NK-92 treated with Interleukin-12 subunit alpha and Interleukin-12 subunit beta, amount 100 ng/mL, for 24 hours (cell line): ENCODE data around the gene RGS3.
A peak's percentile ranks its signal among the peaks of the same experiment; 100 is the strongest.

Experiments
- DNase-seq: peaks from one replicate; lab custom pipeline; 2025; lab: John Stamatoyannopoulos, UW

RGS3 gene

DNA sequence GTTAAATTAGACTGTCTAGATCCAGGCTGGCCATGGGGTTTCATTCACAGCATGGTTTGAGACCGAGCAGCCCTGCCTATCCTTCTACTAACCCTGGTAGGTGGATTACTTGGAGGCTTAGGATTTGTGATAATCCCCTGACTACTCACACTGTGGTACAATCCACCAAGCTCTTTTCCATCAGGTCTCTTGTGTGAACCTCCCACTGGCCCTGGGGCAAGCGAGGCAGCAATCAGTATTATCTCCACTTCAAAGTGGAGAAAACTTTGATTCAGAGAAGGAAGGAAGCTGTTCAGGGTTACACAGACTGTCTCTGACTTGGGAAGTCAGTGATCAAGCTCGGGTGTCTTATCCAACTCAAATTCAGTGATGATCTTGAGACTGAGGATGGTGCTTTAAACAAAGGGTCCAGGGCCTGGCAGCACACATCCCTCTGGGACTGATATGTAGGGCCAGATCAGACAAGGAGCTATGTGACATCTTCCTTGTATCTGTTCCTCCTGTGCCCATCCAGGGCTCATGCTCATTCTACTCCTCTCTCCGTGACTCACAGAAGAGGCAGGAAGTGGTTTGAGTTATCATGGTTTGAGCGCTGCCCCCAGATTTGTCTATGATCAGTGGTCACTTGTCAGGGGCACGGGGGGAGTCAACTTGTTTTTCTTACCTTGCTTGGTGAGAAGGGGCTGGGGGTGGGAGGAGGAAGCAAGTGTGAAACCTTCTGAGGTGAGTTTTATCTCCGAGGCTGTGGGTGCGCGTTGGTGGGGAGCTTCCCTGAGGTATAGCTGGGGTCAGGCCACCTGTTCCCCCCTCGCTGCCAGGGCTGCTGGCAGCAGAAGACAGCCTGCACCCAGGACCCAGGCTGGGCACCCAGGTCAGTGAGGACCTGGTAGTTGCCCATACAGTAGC lies 48.6 kb downstream of the RGS3 start:
- peak; percentile 62 for DNase-seq

DNA sequence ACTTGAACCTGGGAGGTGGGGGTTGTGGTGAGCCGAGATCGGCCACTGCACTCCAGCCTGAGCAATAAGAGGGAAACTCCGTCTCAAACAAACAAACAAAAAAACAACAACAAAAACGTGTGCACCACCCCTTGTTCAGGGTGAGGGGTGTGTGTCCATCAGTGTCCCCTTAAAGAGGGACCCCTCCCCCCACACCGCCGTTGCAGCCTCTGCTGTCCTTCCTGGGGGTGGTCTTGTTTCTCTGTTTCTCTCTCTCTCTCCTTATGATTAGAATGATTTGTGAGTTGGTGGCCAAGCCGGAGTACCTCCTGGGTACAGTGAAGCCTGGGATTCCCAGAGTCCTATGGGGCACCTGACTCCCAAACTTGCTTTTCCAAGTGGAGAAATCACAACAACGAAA lies 49.6 kb downstream of the RGS3 start:
- no peak for DNase-seq

DNA sequence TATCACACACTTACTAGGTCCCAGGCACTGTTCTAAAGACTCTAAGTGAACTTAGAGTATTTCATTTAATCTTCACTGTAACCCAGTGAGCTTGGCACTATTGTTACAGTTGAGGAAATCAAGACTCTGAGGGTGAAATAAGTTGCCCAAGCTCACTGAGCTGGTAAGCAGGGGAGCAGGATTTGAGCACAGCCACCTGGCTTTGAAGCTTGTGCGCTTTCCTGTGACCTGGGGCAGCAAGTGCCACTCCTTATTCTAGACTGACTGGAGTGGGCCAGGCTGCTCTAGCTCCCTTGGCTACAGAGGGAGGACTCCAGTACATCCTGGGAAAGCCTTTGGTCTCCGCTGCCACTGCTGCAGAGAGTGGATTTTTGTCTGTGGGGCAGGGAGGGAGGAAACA lies 50.0 kb downstream of the RGS3 start:
- DNase-seq: no peak

DNA sequence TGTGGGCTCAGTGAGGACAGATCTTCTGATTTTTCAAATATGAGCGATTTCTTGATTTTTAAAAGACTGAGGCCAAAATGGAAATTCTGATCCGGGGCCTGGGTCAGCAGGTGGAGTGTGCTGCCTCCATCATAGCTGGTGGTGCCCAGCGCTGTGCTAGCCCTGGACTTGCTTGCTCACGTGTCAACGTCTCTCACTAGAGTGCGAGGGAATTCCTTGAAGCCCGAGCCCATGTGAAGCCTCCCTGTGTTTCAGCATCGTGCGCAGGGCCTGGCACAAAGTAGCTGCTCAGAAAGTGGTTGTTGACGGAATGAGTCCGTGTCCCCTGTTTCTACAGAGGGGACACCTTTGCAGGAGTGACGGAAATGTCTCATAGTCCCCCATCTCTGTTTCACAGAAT lies 50.5 kb downstream of the RGS3 start:
- no peak for DNase-seq

DNA sequence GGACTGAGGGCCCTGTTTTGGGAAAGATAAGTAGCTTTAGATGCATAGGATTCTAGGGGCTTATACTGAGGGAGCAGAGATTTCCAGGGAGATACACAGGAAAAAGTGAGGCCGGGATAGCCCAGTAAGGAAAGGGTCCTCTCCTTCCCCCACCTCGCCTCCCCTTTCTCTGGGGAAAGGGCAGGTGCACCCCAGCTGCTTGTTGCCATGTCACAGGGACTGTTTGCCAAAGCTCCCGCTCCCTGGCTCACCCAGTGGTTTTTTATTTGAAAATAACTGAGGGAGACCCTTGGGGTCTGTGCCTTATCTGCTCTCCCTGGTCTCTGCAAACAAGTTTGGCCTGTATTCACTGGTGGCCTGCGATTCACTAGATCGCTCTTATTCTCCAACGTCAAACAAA lies 51.2 kb downstream of the RGS3 start:
- no peak for DNase-seq

- no peak for DNase-seq
Measured at GRCh38 chr9:113515862-113516261, 52.3 kb downstream of the RGS3 start.

- peak; percentile 85 for DNase-seq
Measured at GRCh38 chr9:113516840-113517577, 53.5 kb downstream of the RGS3 start.

DNA sequence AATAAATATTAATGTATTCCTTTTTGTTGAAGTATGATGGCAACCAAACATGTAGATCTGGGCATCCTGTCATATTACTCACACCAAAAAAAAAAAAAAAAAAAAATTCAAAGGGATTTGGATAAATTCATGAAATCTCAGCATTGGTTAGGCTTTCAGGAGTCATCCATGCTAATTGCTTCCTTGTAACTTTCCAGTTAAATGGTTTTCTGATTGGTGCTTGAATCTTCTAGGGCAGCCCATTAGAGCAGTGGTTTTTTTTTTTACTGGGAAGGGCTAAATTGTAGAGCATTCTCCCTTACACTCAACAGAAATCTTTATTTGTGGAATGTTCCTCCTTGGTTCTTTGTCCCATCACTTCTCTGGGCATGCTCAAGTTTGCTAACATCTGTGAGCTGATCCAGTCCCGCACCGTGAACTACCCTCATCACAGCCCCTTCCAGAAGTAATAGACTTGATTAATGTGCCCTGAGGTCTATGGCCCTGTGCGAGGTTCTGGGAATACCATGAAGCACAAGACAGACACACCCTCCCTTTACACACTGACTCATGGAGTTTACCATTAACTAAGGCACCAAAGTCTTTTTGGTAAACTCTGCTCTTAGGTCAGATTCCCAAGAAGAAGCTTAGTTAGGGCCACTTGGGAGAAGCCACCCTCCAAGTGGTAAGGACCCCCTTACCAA lies 56.0 kb downstream of the RGS3 start:
- no peak for DNase-seq

GRCh38 chr9:113520109-113520642 lies 56.6 kb downstream of the RGS3 start:
- peak; percentile 37 for DNase-seq

DNA sequence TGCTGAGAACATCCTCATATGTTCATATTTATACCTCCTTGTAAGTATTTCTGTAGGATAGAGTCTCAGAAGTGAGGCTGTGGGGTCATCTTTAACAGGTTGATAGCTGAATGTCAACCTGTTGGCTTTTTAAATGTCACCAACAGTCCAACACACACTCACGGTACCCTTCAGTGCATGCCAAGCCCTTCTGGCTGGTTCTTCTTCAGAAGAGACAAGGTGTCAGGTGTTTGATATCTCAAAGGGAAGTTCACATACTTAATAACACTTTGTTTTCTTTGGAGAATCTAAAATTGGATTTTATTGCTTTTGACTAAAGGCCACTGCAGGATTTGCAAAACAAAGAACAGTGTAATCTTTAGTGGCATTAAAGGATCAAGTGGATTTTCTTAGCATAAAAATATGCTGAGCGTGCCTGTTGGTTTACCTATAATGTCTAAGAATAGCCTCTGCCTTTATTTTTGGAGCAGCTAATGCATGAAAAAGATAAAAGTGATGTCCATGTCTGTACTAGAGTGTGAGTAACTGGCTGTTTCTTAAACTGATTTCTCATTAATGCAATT lies 58.2 kb downstream of the RGS3 start:
- DNase-seq: no peak

DNA sequence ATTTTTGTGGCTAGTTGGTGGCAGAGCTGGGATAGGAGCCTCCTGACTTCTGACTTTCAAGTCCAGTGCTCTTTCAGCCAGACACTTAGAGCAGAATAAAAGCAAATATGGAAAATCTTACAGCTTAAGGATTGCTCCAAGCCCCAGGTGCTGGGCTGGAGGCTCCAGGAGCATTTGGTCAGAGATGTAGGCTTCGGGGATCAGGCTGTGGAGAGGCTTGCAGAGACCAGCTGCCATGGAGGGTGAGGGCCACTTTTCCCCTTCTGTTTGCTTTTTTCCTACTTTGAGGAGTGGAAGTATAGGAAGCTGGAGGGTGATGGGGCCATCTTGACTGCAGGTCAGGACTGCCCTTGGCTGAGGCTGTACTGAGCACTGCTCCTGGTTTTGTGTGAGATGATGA lies 58.9 kb downstream of the RGS3 start:
- no peak for DNase-seq

GRCh38 chr9:113522858-113523257 lies 59.3 kb downstream of the RGS3 start:
- no peak for DNase-seq

DNA sequence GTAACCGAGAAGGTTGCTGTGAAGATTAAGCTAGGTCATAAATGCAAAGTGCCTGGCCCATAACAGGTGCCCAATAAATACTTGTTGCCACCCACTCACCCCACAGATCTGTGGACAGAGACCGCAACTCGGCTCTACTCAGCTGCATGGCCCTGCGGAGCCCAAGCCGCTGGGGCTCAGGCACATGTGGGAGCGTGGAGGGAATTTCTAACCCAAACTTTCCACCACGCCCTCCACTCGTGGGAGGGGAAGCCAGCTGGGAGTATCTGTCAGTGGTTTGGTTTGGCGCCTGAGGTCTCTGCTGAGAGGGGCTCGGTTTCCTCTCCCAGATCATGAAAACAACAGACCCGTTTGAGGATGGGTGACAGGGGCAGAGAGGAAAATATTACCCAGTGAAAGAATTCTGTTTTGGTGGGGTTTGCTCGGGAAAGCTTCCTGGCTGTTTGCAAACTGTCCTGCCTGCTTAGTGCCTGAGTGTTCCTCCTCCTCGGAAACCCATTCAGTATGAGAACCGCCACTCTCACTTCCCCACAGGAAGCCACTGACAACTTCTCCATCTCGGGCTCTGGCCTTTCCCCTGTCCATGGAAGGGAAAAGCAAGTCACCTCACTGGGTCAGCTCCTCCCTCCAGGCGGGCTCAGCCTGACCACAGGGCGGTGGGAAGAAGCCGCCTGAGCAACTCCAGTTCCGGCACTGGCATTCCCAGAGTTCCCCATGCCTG lies 60.1 kb downstream of the RGS3 start:
- DNase-seq: peak; percentile 16

- DNase-seq: no peak
Measured at GRCh38 chr9:113524468-113524867, 60.9 kb downstream of the RGS3 start.

GRCh38 chr9:113525205-113525604 lies 61.7 kb downstream of the RGS3 start:
- no peak for DNase-seq

DNA sequence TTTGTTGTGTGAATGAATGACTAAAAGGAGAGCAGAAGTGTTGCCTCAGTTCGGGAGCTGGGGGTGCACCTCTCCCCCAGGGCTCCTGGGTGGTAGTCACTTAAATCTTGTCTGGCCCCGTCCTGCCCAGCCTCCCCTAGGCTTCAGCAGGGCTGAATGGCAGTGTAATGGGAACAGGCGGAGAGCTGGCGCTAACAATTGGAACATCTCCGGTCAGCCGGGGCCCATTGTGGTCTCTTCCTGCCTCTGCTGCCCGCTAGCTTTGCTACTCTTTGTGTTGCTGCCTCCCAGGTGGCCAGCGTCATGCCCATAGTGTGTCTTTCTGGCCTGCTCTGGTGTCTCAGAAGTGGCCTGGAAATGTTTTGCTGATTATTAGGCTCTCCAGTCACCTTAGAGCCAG lies 62.3 kb downstream of the RGS3 start:
- no peak for DNase-seq

- no peak for DNase-seq
Measured at GRCh38 chr9:113526231-113526746, 62.8 kb downstream of the RGS3 start.

- DNase-seq: no peak
Measured at GRCh38 chr9:113526841-113527240, 63.3 kb downstream of the RGS3 start.

DNA sequence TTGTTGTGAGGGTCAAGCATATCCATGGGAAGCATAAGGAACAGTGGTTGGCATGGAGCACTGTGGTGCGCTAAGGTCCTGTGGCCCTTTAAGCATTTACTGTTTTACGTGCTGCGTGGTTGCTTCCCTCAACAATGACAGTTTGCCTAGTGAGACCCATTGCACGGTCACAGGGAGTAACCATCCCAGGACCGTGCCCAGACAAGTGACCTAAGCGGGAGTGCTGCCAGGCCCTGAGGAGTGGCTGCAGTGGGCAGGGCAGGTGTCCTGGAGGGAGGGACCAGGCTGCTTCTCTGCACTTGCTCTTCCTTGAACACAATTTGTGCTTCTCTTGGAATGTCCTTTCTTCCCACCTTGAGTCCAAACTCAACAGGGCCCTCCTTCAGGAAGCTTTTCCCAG lies 64.6 kb downstream of the RGS3 start:
- DNase-seq: no peak

- no peak for DNase-seq
Measured at GRCh38 chr9:113528811-113529210, 65.3 kb downstream of the RGS3 start.

- DNase-seq: no peak
Measured at GRCh38 chr9:113529336-113530009, 65.9 kb downstream of the RGS3 start.
